Neuronal stem cell (in vitro differentiated cells): Measurements from ENCODE around the gene ASXL3.

Experiments used
- DNase-seq: peaks from one replicate; pipeline ENCODE4 v3.0.0-alpha.2; 2013; ENCODE audit warnings: low spot score
- H2AFZ ChIP-seq: one replicate; pipeline ENCODE4 v1.6.1; 2013; ENCODE audit warnings: mild to moderate bottlenecking, low read length, inconsistent platforms
- H2AK5ac ChIP-seq: 2 replicates; pipeline ENCODE4 v1.6.1; 2013; ENCODE audit warnings: low read depth, mild to moderate bottlenecking, inconsistent platforms, low read length, moderate library complexity, mixed read lengths
- H2BK120ac ChIP-seq: 2 replicates; pipeline ENCODE4 v1.6.1; 2013; ENCODE audit warnings: low read depth, mild to moderate bottlenecking, inconsistent platforms, low read length, moderate library complexity, mixed read lengths
- H2BK12ac ChIP-seq: one replicate; pipeline ENCODE4 v1.6.1; 2013; ENCODE audit warnings: low read length, inconsistent platforms
- H2BK15ac ChIP-seq: 2 replicates; pipeline ENCODE4 v1.6.1; 2013; ENCODE audit warnings: mild to moderate bottlenecking, low read length, inconsistent platforms, mixed read lengths
- H2BK5ac ChIP-seq: one replicate; pipeline ENCODE4 v1.6.1; 2013; ENCODE audit warnings: inconsistent platforms, mild to moderate bottlenecking, low read length, moderate library complexity
- H3K14ac ChIP-seq: one replicate; pipeline ENCODE4 v1.6.1; 2013; ENCODE audit warnings: low read length, inconsistent platforms
- H3K18ac ChIP-seq: 2 replicates; pipeline ENCODE4 v1.6.1; 2013; ENCODE audit warnings: low read length, inconsistent platforms
- H3K23ac ChIP-seq: 2 replicates; pipeline ENCODE4 v1.6.1; 2013; ENCODE audit warnings: low read depth, mild to moderate bottlenecking, mixed read lengths, low read length, inconsistent platforms; ENCODE audit not compliant: poor library complexity
- H3K27ac ChIP-seq: replicated peaks from 3 replicates; pipeline ENCODE4 v1.5.1; 2013; ENCODE audit warnings: low read length, inconsistent platforms
- H3K27me3 ChIP-seq, 3 experiments: 2 replicates each; pipeline ENCODE4 v1.6.1; 2013; ENCODE audit warnings: low read length in 3 of 3, mild to moderate bottlenecking in 2 of 3, inconsistent platforms in 1 of 3, low read depth in 1 of 3, mixed read lengths in 1 of 3, moderate library complexity in 1 of 3; ENCODE audit not compliant: control insufficient read depth in 3 of 3, insufficient read depth in 3 of 3
- H3K36me3 ChIP-seq, 2 donors: replicated peaks in 1 of 2; 2 replicates each; pipeline ENCODE4 v1.6.1; 2013; ENCODE audit warnings: low read length in 2 of 2; ENCODE audit not compliant: control insufficient read depth in 2 of 2, insufficient read depth in 2 of 2
- H3K4ac ChIP-seq: 2 replicates; pipeline ENCODE4 v1.6.1; 2013; ENCODE audit warnings: inconsistent platforms, mild to moderate bottlenecking, low read length, moderate library complexity
- H3K4me1 ChIP-seq, 2 donors: 1 replicate in 1 of 2; 2 replicates in 1 of 2; pipeline ENCODE4 v1.6.1; 2013; ENCODE audit warnings: low read length in 2 of 2, low read depth in 1 of 2; ENCODE audit not compliant: control insufficient read depth in 2 of 2, insufficient read depth in 1 of 2
- H3K4me2 ChIP-seq: one replicate; pipeline ENCODE4 v1.6.1; 2013; ENCODE audit warnings: mild to moderate bottlenecking, low read length, inconsistent platforms; ENCODE audit not compliant: insufficient read depth, poor library complexity, severe bottlenecking
- H3K4me3 ChIP-seq, 2 donors: 2 replicates each; pipeline ENCODE4 v1.5.1; 2013; ENCODE audit warnings: low read length in 2 of 2, mild to moderate bottlenecking in 2 of 2, inconsistent platforms in 1 of 2, moderate library complexity in 1 of 2
- H3K79me1 ChIP-seq: one replicate; pipeline ENCODE4 v1.6.1; 2013; ENCODE audit warnings: low read depth, mild to moderate bottlenecking, inconsistent platforms, low read length, moderate library complexity
- H3K9ac ChIP-seq: one replicate; pipeline ENCODE4 v1.6.1; 2013; ENCODE audit warnings: mild to moderate bottlenecking, low read depth, low read length, inconsistent platforms; ENCODE audit not compliant: poor library complexity
- H3K9me3 ChIP-seq, 2 donors: replicated peaks in 1 of 2; 2 replicates each; pipeline versions ENCODE3 to v1.6.1; 2013; ENCODE audit warnings: low read length in 2 of 2, mild to moderate bottlenecking in 2 of 2, inconsistent platforms in 1 of 2, low read depth in 1 of 2, mixed read lengths in 1 of 2, moderate library complexity in 1 of 2; ENCODE audit not compliant: control insufficient read depth in 2 of 2, insufficient read depth in 1 of 2
- H4K8ac ChIP-seq: one replicate; pipeline ENCODE4 v1.6.1; 2013; ENCODE audit warnings: low read depth, mild to moderate bottlenecking, inconsistent platforms, low read length, moderate library complexity
- H4K91ac ChIP-seq: one replicate; pipeline ENCODE4 v1.6.1; 2013; ENCODE audit warnings: low read length, low read depth, mild to moderate bottlenecking, inconsistent platforms; ENCODE audit not compliant: poor library complexity

The ASXL3 gene

DNA sequence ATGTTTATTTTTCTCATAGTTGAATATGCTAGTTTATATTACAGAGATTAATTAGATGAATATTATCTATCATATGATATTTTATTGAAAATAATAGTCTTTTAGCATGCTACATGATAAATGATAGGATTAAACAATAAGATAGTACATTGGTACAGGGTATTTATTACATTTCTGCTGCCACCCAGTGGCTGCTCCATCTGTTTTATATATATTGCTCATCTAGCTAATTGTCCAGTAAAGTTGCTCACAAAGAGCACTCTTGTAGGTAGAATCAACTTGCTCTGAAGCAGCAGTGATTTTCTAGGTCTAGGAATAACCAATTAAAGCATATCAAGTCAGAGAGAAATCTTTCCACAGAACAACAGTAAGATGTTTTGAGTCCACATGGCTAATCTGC, 183.3 kb downstream of the ASXL3 start:
- H3K18ac ChIP-seq, result no peak overlapping the region
- no peaks in the 10 kb centered on the region for H3K27me3 ChIP-seq

GRCh38 chr18:33781429-33781828, 203.4 kb downstream of the ASXL3 start:
- H3K4ac ChIP-seq, result no peak overlapping the region

More for the DNA sequence above, 183.3 kb downstream of the ASXL3 start:
- H2BK5ac ChIP-seq, result no peak overlapping the region
- H2AFZ ChIP-seq, result no peak overlapping the region
- H3K23ac ChIP-seq, result no peak overlapping the region
- H3K14ac ChIP-seq, result no peak overlapping the region
- no peaks in the 10 kb centered on the region for H3K79me1 ChIP-seq
- no peak overlapping the region for H3K4ac ChIP-seq
- H4K8ac ChIP-seq, result no peak overlapping the region
- no peak overlapping the region for H2BK120ac ChIP-seq
- no peak overlapping the region for H2BK15ac ChIP-seq
- H3K27ac ChIP-seq, result no peak overlapping the region
- H2BK12ac ChIP-seq, result no peak overlapping the region
- no peaks in the 10 kb centered on the region for H3K9me3 ChIP-seq
- H3K4me1 ChIP-seq, result no peaks in the 10 kb centered on the region
- H3K4me2 ChIP-seq, result no peak overlapping the region
- H3K4me3 ChIP-seq, result no peak overlapping the region
- H2AK5ac ChIP-seq, result no peak overlapping the region
- no peak for DNase-seq
- H3K9ac ChIP-seq, result no peak overlapping the region
- no peak overlapping the region for H4K91ac ChIP-seq
- H3K36me3 ChIP-seq, result no peaks in the 10 kb centered on the region

More at GRCh38 chr18:33781429-33781828, 203.4 kb downstream of the ASXL3 start:
- Histone ChIP-seq H3K23ac (no peak overlapping the region), H2AFZ (no peak overlapping the region), H3K9ac (no peak overlapping the region), H3K14ac (no peak overlapping the region), H2AK5ac (no peak overlapping the region), H3K79me1 (no peaks in the 10 kb centered on the region), H3K9me3 (no peaks in the 10 kb centered on the region), H3K18ac (no peak overlapping the region), H4K91ac (no peak overlapping the region), H3K27ac (no peak overlapping the region), H3K27me3 (no peaks in the 10 kb centered on the region), H2BK15ac (no peak overlapping the region), H3K4me2 (no peak overlapping the region), H2BK12ac (no peak overlapping the region), H3K4me1 (no peaks in the 10 kb centered on the region), H2BK5ac (no peak overlapping the region), H3K36me3 (no peaks in the 10 kb centered on the region), H4K8ac (no peak overlapping the region), H2BK120ac (no peak overlapping the region), H3K4me3 (no peak overlapping the region)
- no peak for DNase-seq
